ENCODE measurements around the gene MYO5A.
"Not testable (repeated sequence)": the region's sequence is repeated elsewhere in the genome, so short reads cannot be mapped to it uniquely, and the experiment has no call there.

Gene MYO5A

DNA sequence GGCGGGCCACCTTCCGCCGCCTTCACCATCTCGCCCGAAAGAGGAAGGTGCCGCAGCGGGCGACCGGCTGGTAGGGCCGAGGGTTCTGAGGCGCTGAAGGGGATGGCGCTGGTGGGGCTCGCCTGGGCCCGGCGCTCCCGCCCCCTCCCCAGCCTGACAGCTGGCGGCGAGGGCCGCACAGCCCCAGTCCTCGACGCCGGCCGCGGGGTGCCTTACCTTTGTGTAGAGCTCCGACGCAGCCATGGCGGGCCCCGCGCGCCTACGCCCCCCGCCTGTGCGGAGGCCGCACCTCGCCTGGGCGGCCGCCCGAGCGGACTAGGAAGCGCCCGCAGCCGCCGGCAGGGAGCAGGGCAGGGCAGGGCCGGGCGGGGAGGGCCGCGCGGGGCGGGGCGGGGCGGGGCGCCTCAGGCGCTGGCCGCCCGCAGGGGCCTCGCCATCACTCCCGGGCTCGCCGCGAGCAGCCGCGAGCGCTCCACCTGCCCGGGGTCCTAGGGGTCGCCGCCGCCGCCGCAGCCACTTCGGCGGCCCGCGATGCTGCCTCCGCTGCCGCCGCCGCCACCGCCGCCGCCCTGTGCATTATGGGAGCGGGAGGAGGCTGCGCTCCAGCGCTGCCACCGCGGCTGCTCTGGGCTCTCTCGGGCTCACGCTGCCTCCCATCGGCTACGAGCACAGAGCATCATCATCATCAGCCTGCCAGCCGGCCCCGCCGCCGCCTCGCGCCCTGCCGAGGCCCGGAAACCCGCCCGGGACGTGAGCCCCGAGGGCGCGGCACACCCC is at the start of gene MYO5A:
MYO5A (minus strand) TSS at position 317 of the 777 bp plus-strand sequence; CDS start at position 243, 74 bp downstream.
- peak; percentile 86 for DNase-seq

DNA sequence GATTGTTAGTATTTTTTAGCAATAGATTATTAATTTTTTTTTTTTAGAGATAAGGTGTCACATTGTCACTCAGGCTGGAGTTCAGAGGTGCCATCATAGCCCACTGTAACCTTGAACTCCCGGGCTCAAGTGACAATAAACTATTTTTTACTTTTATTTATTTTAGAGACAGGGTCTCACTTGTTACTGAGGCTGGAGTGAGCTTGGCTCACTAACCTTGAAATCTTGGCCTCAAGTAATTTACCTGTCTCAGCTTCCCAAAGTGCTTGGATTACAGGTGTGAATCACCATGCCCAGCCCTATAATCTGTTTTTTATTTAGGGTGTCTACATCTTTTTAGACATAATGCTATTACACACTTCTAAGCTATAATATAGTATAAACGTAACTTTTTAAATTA is 48.0 kb upstream of the MYO5A start:
- DNase-seq = no peak

DNA sequence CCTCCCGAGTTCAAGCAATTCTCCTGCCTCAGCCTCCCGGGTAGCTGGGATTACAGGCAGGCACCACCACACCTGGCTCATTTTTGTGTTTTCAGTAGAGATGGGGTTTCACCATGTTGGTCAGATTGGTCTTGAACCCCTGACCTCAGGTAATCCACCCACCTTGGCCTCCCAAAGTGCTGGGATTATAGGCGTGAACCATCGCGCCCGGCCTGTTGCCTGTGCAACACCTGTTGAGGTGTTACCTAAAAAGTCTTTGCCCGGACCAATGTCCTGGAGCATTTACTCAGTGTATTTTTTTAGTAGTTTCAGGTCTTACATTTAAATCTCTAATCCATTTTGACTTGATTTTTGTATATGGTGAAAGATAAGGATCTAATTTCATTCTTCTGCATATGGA is 46.9 kb upstream of the MYO5A start:
- DNase-seq = not testable (repeated sequence)

DNA sequence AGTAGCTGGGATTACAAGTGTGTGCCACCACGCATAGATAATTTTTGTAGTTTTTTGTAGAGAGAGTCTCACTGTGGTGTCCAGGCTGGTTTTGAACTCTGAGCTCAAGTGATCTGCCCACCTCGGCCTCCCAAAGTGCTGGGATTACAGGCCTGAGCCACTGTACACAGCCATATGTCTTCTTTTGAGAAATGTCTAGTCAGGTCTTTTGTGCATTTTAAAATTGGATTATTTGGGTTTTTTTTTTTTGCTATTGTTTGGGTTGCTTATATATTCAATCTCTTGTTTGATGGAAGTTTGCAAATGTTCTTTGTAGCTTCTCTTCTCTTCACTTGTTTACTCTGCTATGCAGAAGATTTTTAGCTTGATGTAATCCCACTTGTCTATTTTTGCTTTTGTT is 46.4 kb upstream of the MYO5A start:
- no peak for DNase-seq

DNA sequence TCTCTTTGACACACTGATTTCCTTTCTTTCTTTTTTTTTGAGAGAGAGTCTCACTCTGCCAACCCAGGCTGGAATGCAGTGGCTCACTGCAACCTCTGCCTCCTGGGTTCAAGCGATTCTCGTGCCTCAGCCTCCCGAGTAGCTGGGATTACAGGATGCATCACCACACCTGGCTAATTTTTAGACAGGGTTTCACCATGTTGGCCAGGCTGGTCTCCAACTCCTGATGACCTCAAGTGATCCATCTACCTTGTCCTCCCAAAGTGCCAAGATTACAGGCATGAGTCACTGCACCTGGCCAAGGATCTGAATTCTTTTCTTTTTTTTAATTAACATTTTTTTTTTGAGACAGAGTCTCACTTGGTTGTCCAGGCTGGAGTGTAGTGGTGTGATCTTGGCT is 45.9 kb upstream of the MYO5A start:
- DNase-seq = not testable (repeated sequence)

DNA sequence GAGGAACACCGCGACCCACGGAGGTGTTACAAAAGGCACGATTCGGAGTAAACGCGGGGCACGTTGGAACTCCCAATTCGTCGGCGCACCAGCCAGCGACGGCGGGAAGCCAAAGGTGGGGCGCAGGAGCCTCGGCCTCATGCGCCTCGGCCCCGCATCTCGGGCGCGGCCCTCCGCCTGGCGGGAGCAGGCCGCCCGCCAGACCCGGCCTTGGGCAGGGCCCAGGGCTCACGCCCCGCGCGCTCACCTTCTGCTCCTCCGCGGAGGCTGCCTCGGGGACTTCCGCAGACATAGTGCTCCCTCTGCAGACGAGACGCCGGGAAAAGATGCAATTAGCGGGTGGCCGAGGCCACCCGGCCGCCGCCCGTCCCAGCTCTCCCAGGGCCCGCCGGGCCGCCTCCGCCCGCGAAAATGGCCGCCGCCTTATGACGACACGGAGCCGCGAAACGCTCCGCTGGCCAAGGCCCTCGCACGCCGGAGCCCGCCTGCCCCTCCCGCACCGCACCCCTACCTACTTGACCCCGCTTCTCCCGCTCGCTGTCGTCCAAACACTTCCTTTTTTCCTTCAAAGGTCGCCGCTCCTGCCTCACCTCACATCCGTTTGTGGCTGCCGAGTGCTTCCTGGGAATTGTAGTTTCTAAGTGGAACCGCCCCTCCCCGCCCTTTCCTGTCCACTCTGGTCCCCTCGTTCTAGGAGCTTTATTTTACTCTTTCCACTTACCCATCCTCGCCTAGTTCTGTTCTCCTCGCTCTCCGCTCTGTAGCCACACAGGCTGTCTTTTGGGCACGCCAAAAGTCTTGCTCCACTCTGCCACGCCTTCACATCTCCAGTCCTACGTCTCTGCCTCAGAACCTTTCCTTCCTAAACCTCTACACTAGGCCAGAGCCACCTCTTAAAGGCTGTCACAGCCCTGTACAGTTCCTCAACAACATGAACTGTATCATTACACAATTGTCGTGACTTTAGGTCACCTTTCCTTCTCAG is 40.2 kb upstream of the MYO5A start, which contains the start of gene ARPP19:
ARPP19 (minus strand) TSS at position 430 of the 985 bp plus-strand sequence; CDS start at position 292, 138 bp downstream.
- DNase-seq = peak; percentile 90

DNA sequence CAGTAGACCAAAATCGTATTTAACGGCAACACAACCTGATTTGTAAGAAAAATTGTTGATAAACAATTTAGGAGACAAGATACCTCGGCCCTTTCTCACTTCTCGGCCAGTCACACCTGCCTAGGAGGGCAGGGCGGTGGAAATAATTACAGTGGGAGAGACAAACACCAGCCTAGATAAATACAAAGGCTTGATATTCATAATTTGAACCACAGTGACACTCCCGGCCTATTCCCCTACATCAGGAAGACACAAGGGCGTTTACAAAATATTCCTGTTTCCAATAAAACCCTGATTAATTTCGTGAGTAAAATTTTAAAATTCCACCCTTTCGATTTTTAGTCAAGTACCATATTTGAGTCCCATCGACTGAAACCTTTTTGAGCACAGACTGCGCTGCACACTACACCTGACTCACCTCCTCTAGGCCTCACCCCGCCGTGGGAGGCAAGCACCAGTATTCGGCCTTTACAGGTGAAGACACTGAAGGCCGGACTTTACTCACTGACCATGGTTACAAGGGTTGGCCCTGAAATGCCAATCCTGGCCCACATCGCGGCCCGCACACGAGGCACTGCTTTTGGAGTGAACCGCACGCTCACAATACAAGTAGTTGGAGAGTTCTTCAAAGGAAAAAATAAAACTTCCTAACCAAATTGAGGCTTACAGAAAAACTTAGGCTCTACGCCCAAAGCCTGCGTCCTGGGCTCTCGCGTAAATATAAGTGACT is 39.4 kb upstream of the MYO5A start:
- DNase-seq = peak; percentile 65

DNA sequence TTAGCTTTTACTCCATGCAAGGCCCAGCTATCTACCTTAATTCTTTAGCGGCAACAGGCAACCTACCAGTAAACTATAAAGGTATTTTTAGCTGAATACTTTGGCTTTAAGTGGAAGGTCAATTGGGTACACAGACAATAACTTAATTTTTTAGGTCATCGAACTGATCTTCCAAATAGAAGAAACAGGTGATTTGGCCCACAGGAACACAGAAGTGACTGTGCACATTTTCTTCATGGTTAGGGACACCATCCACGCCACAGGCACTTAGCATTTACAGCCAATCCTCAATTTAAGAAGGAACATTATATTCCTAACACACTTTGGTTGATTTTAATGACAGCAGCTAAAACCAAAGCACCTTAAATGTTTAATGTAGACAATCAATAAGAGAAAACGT is 38.2 kb upstream of the MYO5A start:
- DNase-seq = no peak

DNA sequence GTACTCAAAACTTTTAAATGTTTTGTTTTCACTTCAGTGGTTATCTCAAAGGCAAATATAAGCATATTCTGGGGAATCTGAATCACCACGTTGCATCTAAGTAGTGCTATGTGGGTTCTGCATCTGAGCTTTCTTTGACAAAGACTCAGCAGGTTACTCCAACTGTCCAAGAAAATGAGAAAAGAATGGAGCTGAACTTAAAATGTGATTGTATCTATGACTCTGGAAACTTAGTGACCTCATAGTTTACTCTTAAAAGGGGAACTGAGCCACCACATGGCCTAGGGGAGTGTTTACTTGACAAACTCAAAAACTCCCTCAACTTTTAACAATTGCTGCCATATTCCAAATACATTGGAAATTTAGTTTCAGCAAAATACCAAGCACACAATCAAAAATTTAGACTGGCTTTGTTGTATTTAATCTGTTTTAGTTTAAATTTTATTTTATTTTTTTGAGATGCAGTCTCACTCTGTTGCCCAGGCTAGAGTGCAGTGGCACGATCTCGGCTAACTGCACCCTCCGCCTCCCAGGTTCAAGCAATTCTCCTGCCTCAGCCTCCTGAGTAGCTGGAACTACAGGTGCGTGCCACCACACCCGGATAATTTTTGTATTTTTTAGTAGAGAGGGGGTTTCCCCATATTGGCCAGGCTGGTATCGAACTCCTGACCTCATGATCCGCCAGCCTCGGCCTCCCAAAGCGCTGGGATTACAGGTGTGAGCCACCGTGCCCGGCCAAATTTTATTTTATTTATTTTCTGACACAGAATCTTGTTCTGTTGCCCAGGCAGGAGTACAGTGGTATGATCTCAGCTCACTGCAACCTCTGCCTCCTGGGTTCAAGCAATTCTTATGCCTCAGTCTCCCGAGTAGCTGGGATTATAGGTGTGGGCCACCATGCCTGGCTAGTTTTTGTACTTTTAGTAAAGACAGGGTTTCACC is 37.0 kb upstream of the MYO5A start:
- not testable (repeated sequence) for DNase-seq

DNA sequence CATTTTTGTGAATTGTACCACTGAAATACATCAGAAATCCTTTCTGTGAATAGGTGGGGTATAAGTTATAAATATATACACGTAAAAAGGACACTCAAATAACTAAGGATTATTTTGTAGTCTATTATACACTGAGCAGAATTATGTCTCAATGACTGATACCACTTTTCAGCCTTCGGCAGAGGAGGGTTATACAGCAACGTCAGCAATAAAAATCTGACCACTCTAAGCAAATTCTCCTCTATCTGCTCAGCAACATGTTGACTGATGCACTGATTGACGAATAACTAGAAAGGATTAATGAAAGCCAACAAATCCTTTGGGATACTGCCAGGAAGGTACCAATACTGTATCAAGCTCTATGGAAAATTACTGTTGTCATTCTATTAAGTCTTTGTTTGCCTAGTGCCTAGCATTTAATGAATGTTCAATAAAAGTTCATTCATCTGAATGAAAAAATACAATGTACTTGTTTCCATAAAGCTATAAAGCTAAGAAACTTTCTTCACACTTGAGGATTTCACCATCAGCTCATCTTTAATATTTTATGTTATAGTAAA is 34.9 kb upstream of the MYO5A start:
- DNase-seq = no peak

DNA sequence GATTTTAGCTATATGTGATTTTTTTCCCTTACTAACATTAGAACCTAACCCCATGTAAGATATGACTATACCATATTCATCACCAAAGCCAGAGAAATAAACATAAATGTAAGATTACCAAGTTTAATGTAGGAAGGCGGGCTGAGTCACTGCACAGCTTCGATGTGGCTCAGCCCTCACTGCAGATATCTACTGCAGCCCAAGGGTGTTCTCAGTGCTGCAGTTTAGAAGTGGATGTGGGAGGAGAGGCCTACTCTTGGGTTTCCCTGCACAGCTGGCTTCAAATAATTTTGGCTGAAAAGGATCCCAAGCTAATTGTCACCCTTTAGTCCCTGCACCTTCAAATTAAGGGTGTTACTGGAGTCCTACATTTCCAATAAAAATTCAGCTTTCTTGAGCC is 30.9 kb upstream of the MYO5A start:
- DNase-seq = peak; percentile 74

DNA sequence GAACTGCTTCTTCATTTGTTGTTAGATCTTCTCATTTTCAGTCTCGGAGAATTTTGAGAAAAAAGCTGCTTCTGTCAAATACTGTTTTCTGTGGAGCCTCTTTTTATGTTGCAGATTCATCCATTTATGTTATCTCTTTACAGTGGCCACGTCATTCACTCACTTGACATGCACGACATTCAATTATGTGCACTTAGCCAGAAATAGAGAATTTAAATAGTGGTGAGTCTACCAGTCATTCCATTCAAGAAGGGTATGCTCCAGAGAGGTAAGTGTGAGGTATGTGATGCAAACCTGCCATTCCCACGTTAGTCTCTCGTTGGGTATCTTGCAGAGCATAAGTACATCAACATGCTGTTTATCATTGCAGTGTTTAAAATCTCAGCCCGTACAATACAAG is 30.3 kb upstream of the MYO5A start:
- no peak for DNase-seq

DNA sequence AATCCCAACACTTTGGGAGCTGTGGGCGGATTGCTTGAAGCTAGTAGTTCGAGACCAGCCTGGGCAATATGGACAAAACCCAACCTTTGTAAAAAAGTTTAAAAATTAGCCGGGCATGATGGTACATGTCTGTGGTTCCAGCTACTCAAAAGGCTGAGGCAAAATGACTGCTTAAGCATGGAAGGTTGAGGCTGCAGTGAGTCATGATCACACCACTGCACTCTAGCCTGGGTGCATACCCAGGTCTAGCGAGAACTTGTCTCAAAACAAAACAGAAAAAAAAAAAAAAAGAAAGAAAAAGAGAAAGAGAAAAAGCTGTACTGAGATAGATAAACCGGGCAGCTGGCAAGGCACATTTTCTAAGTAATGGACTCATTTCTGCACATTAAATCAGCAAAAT is 29.5 kb upstream of the MYO5A start:
- peak; percentile 71 for DNase-seq

DNA sequence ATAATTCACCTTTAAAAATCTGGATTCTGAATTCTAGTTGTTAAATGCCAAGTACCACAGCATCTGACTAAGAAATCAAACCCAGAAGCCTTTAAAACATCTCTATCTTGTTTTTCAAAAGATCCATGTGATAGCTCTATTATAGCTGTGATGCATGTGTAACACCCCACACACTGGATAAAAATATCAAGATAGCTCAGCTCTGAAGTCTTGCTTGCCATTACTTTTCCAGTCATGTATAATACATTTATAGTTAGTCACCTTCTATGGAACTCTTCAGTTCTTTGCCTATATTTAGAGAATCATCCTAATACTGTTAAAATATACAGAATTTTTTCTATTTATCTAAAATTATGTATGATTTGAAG is 28.6 kb upstream of the MYO5A start:
- DNase-seq = no peak

DNA sequence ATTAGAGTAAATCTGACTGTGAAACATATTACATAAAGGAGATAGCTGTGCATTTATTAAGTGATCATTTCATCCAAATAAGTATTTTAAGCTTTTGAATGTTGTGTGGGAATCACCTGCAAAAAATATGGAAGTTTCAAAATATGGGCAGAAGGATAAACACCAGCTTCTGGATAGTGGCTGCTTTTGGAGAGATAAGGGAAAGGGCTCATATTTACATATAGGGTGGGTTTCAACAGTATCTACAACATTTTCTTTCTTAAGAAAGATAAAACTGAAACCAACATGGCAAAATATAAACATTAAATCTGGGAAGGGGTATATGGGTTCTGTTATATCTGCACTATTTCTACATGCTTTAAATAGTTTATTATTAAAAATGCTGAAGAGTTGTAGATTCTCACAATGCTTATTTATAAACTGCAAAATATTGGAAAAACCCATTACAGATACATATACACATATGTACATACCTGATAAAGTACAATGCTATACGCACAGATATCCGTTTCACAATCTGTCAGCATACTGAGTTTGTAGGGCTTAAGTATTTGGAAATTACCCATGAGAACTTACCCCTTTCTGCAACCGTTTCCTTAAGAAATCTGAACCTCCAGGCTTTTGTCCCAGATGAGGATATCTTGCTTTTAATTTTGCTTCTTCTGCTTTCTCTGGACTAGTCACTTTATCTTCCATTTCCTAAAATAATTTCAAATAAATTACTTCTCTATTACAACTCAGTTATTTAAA is 28.0 kb upstream of the MYO5A start:
- DNase-seq = no peak

DNA sequence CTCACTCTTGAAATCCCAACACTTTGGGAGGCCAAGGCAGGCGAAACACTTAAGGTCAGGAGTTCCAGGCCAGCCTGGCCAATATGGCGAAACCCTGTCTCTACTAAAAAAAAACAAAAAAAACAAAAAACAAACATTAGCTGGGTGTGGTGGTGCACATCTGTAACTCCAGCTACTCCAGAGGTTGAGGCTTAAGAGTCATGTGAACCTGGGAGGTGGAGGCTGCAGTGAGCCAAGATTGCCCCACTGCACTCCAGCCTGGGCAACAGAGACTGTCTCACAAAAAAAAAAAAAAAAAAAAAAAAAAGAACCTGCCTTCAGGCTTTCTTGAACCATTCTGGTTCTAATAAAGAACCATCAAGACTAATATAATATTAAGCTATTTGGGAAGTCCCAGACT is 23.6 kb upstream of the MYO5A start:
- DNase-seq = no peak

DNA sequence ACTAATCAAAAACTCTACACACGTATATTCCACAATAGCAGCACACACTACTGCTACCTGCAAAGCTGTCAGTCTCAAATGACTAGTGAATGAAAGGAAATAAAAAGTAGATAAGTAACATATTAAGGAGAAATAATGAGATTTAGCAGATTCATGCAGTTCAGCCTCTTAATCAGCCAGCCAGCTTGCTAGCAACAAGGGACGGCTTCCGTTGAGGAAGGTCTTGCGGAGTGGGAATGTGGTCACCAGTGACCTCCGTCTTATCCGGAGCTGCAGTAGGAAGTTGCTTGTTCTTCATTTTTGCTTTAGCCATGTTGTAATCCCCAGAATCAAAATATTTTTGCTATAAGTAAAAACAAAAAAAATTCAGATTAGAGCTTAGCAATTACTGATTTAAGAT is 23.1 kb upstream of the MYO5A start:
- DNase-seq = no peak

DNA sequence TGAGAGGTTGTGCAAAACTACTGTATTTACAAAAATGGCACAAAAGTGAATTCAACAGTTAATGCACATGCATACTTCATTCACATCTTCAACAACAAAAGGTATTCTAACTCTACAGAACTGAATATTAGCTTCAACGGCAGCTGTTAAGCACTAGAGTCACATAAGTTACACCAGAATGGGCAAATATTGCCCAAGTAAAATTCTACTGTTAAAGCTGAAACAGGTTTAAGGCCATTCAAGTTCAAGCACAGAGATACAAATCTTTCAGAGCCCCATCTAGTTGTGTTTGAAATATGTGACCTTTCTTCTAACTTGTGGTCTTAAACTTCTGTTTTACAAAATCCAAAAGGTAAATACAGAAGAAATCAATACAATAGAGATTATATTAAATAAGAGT is 22.5 kb upstream of the MYO5A start:
- not testable (repeated sequence) for DNase-seq

DNA sequence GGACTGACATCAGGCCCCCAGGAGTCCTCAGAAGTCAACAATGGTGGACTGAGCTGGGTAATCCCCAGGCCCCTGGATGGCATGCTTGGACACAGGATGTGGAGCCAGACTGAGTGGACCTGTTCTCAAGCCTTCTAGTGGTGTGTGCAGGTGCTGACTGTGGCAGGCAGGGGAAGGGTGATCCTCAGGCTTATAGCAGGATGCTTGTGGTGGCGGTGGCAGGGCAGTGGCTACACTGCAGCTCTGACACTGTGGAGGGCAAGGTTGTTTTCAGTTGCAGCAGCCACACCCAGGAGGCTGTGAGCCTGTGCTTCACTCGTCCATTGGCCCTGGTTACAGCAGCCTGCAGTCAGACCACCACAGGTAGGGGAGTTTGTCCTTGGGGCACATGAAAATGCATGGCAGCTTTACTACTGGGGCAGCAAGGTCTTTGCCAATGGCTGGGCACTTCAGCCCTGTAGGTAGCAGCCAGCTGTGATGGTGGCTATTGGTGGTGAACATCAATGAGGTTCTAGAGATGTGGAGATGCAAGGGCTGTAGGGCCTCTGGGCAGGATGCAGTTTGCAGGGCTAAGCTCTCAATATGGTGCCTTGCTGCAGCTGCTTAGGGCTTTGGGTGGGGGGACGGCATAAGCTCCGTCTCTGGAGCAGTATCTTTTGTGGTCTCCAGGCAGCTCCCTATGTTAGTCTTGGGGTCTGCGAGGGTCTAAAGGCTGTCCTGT is 17.5 kb upstream of the MYO5A start:
- no peak for DNase-seq

DNA sequence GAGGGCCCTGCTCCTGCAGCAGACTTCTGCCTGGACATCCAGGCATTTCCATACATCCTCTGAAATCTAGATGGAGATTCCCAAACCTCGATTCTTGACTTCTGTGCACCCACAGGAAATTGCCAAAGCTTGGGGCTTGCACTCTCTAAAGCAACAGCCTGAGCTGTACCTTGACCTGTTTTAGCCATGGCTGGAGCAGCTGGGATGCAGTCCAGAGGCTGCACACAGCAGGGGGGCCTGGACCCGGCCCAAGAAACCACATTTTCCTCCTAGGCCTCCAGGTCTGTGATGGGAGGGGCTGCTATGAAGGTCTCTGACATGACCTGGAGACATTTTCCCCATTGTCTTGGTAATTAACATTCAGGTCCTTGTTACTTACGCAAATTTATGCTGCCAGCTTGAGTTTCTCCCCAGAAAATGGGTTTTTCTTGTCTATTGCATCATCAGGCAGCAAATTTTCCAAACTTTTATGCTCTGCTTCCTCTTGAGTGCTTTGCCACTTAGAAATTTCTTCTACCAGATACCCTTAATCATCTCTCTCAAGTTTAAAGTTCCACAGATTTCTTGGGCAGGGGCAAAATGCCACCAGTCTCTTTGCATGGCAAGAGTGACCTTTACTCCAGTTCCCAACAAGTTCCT is 11.8 kb upstream of the MYO5A start:
- no peak for DNase-seq
